ENCODE results near the gene TMEM52.
A peak's percentile ranks its signal among the peaks of the same experiment; 100 is the strongest.

TMEM52 gene

DNA sequence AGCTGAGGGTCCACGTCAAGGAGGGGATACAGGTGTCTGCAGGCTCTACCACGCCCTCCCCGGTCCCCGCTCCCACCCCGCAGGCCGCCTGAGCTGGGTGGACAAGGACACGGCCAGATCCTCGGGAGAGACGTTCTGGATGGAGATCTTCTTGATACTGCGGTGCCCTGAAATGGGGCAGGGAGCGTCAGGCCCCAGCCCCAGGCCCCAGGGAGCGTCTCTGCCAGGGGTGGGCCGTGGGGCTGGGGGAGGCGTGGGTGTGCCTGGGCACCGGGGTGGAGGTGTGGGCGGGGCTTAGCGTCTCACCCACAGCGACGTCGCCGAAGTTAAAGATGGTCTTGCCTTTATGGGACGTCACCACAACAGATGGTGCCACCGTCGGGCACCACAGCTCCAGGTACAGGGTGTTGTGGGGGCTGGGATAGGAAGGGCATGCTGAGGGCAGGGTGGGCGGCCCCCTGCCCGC is 7.3 kb upstream of the TMEM52 start:
- DNase-seq, result no peak

DNA sequence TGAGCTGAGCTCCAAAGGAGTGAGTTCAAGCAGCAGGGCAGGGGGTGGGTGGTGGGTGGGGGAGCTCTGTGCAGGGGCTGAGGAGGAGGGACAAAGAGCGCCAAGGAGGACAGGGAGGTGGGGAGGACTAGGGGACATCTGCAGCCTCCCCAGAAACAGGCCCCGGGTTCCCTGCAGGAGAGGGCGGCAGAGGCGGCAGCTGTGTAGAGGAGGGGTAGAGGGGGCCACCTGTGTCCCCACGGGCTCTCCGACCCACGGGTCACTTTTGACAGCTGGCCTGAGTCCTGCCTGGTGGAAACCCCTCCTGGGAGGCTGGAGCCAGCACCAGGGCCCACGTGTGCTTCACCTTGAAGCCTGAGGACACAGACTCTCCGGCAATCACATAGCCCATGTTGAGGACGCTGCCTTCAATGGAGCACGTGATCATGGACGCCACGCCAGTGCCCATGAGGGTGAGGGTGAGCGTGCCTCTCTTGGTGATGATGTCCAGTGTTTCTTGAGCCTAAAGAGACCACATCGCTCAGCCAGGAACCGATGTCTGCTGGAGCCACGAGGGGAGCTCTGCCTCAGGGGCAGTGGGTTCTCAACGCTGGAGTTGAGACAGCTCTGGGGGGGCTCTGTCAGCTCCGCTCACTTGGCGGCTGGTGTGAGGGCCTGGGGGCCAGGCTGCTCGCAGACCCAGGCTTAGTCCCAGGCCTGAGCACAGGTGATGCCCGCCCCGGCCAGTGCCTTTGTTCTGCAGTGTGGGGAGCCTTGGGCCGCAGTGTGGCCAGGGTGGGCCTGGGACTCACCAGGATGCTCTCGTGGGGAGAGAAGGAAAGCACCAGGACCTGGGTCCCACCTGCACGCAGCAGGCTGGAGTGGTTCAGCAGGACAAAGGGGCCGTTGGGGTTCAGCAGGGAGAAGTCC is 6.6 kb upstream of the TMEM52 start:
- DNase-seq, result no peak

DNA sequence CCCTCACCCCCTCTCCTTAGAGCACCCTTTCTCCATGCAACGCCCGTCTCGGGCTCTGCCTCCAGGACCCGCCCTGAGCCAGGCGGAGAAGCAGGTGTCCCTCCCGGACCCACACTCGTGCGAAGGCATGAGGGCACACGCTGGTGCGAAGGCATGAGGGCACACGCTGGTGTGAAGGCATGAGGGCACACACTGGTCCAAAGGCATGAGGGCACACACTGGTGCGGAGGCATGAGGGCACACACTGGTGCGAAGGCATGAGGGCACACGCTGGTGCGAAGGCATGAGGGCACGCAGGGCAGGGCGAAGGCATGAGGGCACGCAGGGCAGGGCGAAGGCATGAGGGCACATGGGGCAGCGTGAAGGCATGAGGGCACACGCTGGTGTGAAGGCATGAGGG is 5.8 kb upstream of the TMEM52 start:
- DNase-seq, result no peak

DNA sequence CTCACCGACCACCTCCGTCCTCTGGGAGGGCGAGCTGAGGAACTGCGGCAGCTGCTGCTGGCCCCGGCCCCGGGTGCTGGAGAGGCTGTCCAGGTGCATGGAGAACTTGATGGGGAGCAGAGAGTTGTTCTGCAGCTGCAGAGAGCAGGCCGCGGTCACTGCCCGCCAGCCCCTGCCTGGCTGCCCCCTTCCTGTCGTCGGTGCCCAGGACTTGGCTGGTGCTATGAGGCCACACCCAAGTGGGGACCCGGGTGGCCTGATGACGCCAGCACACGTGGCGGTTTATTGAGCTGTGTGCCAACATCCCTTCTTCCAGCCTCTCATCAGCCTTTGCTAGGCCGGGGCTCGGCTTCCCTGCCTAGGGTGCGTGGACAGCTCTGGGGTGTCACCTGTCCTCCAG is 5.3 kb upstream of the TMEM52 start:
- DNase-seq, result no peak

DNA sequence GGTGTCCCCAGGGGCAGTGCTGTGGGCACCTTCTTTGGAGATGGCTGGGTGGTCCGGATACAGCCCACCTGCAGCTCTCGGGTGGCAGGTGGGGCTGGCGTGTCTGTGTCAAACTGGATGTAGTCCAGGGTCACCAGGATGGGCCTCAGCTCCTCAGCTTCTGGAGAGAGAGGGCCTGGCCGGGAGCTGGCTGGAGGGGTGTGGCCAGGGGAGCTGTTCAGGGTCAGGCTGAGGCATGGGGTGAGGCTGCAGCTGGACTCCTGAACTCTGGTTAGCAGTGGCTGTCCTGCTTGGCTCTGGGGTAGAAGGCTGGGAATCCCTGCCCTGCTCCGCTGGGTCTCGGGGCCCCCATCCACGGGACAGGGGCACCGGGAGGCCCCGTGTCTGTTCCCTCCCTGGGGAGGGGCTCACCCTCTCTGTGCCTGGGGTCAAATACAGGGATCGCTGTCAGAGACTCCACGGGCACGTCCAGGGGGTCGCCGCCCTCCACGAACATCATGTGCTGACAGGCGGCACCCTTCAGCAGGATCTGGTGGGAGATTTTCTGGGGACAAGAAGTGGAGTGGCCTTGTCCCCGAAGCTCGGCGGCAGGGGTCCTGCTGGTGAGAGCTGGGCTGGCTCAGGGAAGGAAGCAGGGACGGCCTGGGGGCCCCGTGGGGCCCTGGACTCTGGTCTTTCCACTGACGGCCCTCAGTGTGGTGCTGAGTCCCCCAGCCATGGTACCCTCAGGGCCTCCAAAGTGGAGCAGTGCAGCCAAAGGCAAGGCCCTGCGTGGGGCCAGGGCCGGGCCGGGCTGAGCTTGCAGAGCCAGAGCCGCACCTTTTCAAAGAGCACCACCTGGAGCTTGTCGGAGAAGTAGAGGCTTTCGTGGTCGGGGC is 4.1 kb upstream of the TMEM52 start:
- DNase-seq, result no peak

DNA sequence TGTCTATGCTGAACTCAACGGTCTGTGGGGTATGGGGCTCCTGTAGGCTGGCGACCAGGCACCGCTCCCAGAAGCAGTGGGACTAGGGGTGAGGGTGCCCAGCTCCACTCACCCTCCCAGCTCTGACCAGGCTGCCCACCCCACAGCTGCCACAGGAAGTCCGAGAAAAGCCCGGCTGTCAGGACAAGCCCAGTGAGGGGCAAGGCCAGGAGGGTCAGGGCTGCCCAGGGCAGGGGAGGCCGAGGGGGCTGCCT is 3.5 kb upstream of the TMEM52 start:
- no peak for DNase-seq

DNA sequence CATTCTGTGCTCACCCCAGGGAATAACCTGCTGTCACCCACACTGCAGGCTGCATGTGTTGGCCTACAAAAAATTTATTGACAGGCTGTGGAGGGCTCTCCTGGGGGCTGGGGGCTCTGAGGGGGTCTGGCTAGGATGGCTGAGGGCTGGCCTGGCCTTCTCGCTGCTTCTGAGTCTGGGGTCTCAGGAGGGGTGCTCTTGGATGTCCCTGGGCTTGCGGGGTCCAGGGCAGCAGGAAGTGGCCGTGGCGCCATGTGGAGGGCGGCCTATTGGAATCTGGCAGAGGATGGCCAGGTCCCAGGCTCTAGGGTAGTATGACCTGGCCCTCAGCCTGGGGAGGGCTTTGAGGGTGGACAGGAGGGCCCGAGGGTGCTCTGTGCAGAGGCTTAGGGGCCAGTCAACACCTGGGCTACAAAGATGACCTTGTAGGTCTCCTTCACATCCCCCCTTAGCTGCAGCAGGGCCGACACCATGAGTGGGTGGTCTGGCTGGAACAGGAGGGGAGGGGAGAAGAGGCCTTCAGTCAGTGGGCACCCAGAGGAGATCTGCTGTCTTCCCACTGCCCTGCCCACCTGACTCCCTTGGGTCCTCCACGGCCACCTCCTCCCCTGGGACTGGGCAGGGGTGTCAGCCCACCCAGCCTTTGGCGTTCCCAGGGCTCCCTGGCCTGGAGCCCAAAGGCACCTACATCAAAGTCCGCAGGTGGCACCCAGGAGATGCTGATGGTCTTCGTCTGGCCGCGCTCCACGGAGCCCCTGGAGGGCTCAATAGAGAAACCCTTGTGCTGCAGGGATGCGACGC is 3.0 kb upstream of the TMEM52 start:
- no peak for DNase-seq

DNA sequence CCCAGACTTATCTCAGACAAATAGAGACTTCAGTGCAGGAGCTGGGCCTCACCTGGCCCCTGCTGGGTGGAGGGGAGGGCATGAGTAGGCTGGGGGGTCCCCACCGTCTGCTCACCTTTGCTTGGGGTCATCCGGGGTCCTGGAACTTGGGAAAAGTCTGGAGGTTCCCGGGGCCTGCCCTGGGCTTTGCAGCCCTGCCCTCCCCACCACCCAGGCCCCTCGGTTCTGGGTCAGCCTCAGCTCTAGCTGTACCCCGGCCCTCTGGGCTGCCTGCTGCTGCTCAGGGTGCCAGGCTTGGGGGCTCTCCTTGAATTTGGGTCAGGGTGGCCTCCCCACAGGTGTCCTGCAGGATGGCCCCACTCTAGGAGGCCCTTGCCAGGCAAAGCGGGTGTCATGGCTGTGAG is 2.4 kb upstream of the TMEM52 start:
- DNase-seq, result no peak

DNA sequence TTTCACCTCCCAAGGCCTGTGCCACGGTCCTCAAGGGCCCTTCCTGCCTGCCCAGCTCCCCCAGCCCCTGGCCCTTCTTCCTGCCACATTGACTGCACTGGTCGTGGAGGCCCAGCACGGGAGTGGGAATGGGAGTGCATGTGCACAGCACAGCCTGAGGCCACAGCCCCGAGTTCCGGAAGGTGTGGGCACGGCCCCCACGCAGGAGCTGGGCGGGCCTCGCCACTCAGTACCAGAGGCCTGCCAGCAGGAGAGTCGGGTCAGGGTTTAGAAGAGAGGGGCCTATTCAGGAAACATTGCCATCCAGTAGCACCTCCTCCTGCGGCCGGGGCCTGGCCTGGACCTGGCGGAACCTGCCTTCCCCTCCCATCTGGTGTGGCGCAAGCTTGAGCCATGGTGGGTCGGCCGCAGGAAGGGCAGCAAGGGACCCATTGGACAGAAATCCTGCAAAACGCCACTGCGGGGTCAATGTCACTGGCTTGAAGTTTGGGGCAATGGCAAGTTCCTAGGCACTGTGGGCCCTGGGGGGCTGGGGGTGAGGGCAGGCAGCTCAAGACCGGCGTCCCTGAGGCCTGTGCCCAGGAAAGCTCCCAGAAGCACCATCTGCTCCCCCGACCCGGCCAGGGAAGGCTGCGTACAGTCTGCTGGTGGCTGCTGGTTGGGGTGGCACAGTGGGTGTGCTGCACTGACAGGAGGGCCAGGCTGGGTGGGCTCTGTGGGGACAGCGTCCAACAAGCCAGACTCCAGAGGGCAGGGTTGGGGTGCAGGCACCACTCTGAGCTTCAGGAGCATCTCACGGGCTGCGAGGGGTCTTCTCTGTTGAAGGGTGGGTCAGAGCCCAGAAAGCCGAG is 1.8 kb upstream of the TMEM52 start:
- DNase-seq, result no peak

DNA sequence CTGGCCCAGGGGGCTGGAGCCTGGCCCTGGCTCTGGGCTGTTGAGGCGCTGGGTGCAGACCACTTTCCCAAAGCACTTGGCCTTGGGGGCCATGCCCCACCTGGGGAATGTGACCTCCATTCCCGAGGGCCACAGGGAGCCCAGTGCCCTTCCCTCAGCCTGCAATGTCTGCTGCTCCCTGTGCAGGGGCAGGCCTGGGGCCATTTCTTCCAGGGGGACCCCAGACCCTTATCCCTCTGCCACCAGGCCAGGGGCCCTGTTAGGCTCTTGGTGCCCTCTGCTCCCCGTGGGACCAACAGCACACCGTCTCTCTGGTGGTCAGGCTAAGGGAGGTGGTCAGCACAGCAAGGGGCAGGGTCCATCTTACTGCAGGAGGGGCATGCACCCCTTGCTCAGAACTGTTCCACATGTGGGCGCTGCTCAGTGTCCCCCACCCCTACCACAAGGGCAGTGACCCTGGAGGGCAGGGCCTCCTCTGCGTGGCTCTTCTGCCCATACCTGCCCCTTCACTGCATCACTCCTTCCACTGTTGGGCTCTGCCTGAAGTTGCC is 1.1 kb upstream of the TMEM52 start:
- DNase-seq, result no peak

DNA sequence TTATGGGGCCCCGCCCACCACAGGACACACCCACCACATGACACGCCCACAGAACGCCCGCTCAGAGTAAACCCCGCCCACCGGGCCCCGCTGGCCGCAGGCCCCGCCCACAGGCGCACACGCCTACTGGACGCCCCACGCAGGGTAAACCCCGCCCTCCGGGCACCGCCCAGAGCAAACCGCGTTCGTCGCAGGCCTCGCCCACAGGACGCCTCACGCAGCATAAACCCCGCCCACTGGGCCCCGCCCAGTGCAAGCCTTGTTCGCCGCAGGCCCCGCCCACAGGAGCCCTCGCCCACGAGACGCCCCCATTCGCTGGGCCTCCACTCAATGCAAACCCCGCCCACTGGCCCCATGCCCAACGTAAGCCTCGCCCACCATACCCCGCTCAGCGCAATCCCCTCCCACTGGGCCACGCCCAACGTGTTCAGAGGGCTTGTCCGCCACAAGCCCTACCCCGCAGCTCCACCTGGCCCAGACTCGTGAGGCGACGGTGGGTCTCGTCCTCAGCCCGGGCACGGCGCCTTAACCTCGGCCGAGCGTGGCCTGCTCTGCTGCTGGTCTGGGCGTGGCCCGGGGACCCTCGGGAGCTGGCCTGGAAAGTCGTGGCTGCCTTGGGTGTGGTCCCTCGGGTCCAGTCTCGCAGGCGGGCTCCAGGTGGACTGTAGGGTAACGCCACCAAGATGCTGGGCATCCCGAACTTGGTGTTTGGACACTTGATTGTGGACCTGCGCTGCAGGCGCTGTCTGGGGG is 401 bp upstream of the TMEM52 start:
- peak; percentile 99 for DNase-seq

DNA sequence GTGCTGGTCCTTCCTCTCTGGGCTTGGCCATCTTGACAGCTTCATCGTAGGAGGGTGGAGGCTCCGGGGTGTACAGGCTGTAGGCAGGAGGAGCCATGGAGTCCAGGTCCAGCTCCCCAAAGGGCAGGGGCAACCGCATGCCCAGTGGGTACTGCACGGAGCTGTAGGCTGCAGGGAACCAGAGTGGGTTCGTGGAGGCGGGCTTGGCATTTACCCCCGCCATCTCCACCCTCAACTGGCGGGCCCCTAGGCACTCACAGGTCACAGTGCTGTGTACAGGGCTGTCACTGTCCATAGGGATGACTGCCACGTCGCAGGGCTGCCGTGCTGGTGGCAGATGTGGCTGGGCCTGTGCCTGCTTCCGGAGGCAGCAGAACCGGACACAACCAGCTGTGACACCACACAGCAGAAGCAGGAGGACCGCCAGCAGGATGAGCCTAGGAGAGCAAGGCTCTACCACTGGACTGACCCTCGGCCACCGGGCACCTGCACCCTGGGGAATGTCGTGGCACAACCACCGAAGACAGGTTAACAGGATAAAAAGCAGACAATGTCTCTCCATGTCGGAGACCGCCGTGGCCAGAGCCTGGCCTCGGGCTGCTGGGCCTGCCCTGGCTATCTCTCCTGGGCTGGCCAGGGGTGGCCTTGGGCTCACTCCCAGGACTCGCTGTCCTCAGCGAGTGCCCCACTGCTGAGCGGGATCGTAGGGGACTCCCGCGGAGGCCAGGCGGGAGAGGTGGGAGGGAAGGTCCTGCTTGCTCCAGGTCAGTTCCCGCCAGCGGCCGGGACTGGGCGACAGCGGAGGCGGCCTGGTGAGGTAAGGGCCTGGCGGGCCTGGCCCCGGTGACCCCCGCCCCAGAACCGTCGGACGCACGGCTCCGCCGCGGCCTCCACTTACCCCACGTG is 831 bp downstream of the TMEM52 start:
- DNase-seq, result peak; percentile 43

DNA sequence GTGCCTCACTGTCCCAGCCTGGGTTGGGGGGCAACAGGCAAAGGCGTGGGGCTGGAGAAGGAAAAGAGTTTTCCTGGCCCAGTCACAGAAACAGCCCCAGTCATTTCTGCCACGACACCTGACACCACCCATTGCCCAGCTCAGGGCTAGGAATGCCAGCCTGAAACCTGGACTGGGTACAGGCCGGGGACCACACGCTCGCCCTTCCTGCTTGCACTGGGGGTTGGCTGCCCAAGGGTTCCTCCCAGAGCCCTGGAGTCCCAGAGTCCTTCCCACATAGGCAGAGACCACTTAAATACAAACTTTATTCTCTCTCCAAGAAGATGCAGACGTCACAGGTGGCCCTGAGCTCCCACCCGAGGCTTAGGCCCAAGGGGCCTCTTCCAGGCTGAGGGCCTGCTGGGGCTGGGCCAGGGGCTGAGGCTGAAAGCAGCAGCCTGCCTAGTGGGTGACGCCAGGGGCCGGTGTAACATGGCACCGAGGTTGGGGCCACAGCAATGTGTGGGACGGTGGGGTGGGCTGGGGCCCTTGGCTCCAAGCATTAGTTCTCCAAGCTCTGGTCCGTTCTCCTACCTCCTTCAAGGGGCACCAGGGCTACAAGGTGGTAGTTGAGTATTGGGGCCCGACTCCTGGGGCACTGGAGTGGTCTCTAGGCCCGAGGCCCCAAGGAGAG is 1.6 kb downstream of the TMEM52 start:
- DNase-seq, result no peak

DNA sequence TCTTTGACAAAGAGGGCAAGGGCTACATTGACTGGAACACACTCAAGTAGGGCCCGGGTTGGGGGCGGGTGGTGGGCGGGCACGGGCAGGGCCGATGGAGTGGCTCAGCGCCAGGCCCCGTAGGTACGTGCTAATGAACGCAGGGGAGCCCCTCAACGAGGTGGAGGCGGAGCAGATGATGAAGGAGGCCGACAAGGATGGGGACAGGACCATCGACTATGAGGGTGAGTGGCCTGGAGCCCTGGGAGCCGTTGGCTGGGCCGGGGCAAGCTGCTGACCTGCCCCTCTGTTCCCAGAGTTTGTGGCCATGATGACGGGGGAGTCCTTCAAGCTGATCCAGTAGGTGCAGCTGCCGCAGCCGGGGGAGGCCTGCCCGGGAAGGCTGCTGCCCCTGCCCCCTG is 2.2 kb downstream of the TMEM52 start:
- DNase-seq, result no peak

DNA sequence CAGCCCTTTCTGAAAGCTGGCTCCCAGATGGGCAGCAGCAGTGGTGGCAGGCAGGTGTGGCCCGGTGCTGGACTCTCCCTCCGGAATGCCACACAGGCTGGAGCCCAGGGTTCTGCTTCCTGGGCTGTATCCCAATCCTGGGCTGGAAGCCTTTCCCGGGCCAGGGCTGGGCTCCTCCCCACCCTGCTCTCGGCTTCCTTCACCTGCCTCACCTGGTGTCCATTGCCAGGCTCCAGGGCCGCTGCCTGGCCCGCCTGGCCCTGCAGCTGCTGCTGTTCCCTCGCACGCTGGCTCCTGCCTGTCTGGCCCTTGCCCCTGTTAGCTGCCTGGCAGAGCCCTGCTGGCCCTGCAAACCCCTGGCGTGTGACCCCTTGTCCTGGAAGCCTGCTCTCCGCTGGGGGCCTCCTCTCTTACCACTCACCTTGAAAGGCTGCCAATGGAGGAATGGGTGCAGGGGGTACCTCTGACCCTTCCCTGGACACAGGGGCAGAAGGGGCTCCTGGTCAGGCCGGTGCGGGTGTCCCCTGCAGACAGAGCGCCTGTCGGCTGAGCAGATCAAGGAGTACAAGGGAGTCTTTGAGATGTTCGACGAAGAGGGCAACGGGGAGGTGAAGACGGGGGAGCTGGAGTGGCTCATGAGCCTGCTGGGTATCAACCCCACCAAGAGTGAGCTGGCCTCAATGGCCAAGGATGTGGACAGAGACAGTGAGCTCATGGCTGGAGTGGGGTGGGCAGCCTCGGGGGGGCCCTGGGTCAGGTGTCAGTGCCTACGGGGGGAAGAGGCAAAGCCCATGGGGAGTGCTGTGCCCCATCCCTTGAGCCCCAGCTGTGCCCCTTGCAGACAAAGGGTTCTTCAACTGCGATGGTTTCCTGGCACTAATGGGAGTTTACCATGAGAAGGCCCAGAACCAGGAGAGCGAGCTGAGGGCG is 2.9 kb downstream of the TMEM52 start:
- no peak for DNase-seq

DNA sequence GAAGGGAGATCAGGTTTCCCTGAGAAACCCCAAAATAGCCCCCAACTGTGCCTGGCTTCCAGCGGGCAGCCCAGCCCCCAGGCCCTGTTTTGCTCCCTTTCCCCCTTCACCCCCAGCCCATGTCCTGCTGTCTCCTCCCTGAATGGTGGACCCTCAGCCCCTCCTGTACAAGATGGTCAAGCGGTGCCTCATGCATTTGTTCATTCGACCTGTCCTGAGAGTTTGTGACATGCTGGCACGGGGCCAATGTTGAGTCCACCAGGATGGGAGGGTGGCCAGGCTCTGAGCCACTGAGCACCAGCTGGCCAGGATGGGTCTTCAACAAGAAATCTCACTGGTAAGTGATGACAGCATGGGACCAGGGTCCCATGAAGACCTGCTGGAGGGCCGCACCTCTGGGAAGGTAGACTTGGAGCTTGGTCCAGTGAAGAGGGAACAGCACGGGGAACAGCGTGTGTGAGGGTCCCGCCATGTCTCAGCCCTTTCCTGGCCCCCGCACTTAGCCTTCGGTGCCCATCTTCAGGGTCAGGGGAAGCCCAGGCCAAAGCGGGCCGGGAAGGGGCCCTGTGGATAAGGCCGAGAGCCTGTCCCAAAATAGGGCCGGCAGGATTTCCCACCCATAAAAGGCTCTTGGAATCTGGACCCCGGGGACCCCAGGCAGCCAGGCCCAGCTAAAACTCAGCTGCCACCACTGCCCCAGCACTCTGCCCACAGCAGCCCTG is 3.9 kb downstream of the TMEM52 start, which contains the start of gene CALML6:
TSS of gene CALML6 (plus strand) at position 290 of the 722 bp plus-strand sequence. CDS start at position 311, 21 bp downstream.
- no peak for DNase-seq

Data from activated CD4-positive, CD25-positive, alpha-beta regulatory T cell treated with anti-CD3 and anti-CD28 coated beads, Interleukin-2, amount 50 U/mL, for 72 hours (primary cell).